SH-SY5Y (cell line): ENCODE data around the gene PLAAT2.

ENCODE experiments used
- GATA2 ChIP-seq: IDR thresholded peaks from 2 replicates; pipeline ENCODE4 v1.6.1; 2011; ENCODE audit warnings: mild to moderate bottlenecking, low read depth, low read length
- GATA3 ChIP-seq: IDR thresholded peaks from 2 replicates; pipeline ENCODE4 v1.6.1; 2011; ENCODE audit warnings: low read depth, mild to moderate bottlenecking, low read length, moderate library complexity

- TF ChIP-seq GATA3 (no peak), GATA2 (no peak)
These were observed 23.4 kb upstream of the PLAAT2 start for GRCh38 chr11:63586451-63587166.
